GM18505 (cell line): ENCODE measurements around the gene ZNF175.

Experiments used
- ATAC-seq: cut with Tn5 transposase; IDR thresholded peaks from one replicate; pipeline ENCODE4 v1.9.1; 2021; ENCODE audit not compliant: unreplicated experiment
- POLR2A ChIP-seq: IDR thresholded peaks from 4 replicates; pipeline ENCODE4 v1.6.1; 2011; ENCODE audit warnings: borderline replicate concordance; ENCODE audit not compliant: insufficient read depth, insufficient read length; ENCODE audit errors: extremely low read depth

Gene ZNF175

GRCh38 chr19:51559240-51559639, 11.8 kb upstream of the ZNF175 start:
- no peak for ATAC-seq
- no peak for TF ChIP-seq POLR2A

- TF ChIP-seq POLR2A = no peak
- no peak for ATAC-seq
Measured at GRCh38 chr19:51560339-51560738, 10.7 kb upstream of the ZNF175 start.

- no peak for TF ChIP-seq POLR2A
- no peak for ATAC-seq
Measured at GRCh38 chr19:51564791-51565190, 6.3 kb upstream of the ZNF175 start.

- TF ChIP-seq POLR2A = no peak
- no peak for ATAC-seq
Measured at GRCh38 chr19:51565583-51565982, 5.5 kb upstream of the ZNF175 start.

- TF ChIP-seq POLR2A = no peak
- no peak for ATAC-seq
Measured at GRCh38 chr19:51566489-51567100, 4.5 kb upstream of the ZNF175 start.

GRCh38 chr19:51567583-51567982, 3.5 kb upstream of the ZNF175 start:
- no peak for TF ChIP-seq POLR2A
- ATAC-seq = no peak

- TF ChIP-seq POLR2A = no peak
- ATAC-seq = no peak
Measured at GRCh38 chr19:51568456-51568855, 2.6 kb upstream of the ZNF175 start.

- ATAC-seq = no peak
- TF ChIP-seq POLR2A = no peak
Measured at GRCh38 chr19:51571599-51571998, 516 bp downstream of the ZNF175 start.

- ATAC-seq = no peak
- no peak for TF ChIP-seq POLR2A
Measured at GRCh38 chr19:51572410-51572809, 1.3 kb downstream of the ZNF175 start.

- no peak for ATAC-seq
- no peak for TF ChIP-seq POLR2A
Measured at GRCh38 chr19:51572908-51573307, 1.8 kb downstream of the ZNF175 start.

GRCh38 chr19:51573331-51573730, 2.2 kb downstream of the ZNF175 start:
- TF ChIP-seq POLR2A = no peak
- no peak for ATAC-seq

- ATAC-seq = no peak
- TF ChIP-seq POLR2A = no peak
Measured at GRCh38 chr19:51576850-51577249, 5.8 kb downstream of the ZNF175 start.

- no peak for ATAC-seq
- TF ChIP-seq POLR2A = no peak
Measured at GRCh38 chr19:51586103-51586728, 15.1 kb downstream of the ZNF175 start.

GRCh38 chr19:51586799-51587198, 15.7 kb downstream of the ZNF175 start:
- ATAC-seq = no peak
- TF ChIP-seq POLR2A = no peak
